Measurements from ENCODE around the gene LRP5.

The LRP5 gene
- 3.6 to 6.3 (median 5.3) reads per million in 4 experiments for total RNA-seq

GRCh38 chr11:68312117-68312779 lies at the start of gene LRP5:
LRP5 (plus strand) TSS chr11:68312591; CDS start chr11:68312715, 124 bp downstream.
- no peak for DNase-seq

- DNase-seq = no peak
Measured at GRCh38 chr11:68263444-68264035, 48.9 kb upstream of the LRP5 start.

GRCh38 chr11:68264244-68264643 lies 48.1 kb upstream of the LRP5 start:
- no peak for DNase-seq

DNA sequence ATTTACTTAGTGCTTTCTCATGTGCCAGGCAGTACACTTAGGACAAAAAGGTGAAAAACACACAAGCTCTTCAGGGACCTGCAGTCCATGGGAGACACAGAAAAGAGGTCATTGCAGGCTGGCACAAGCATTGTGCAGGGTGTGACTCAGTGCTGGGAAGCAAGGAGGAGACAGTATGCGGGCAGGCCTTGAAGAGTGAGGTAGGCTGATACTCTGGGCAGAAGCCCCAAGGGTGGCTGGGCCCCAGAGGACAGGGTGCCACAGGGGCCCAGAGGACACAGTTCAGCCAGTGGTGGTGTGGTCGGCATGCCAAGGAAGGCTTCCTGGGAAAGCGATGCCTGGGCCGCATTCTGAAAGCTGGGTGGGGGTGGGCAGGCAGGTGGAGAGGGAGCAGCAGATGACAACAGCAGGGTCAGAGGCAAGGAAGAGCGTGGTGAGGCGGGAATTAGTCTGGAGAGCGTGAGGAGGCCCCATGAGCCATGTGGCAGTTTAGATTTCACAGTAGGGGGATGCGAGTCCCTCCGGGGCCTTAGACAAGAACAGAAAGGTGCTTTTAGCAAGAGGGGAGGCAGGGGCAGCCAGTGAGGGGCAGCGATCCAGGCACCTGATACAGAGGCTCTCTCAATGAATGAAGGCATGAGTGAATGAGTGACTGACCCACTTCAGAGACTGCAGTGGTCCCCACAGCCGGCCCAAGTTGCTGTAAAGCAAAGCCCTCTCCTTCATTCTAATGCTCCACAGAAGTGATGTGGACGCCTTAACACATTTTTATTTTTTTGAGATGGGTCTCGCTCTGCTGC lies 47.5 kb upstream of the LRP5 start:
- no peak for DNase-seq

GRCh38 chr11:68266121-68266891 lies 46.1 kb upstream of the LRP5 start:
- no peak for DNase-seq

- DNase-seq = no peak
Measured at GRCh38 chr11:68266936-68267880, 45.2 kb upstream of the LRP5 start.

GRCh38 chr11:68267881-68268240 lies 44.5 kb upstream of the LRP5 start:
- DNase-seq = no peak

DNA sequence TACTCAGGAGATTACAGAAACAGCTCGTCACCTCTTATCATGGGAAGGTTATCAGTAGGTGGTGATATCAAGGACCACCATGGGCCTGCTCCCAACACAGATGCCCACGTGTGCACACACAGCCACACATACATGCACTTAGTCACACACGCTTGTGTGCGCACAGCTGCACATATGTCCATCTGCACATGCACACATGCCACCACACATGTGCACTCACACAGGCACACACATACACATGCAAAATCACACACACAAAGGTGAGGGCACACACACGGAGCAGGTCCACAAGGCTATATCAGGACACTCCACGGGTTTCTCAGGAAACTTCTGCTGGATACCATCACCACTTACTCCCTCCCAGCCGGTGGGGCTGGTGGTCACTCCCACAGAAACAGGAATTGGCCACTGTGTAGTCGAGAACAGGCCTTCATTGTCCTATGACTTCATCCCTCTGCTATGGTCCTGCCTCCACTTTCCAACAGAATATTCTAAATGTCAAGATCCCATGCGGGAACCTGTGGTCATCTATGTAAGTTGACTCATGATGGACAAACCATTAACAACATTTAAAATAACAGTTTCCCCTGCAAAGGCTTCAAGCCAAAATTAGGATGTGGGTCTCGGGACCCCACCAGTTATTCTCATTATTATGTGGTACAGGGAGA lies 42.8 kb upstream of the LRP5 start:
- no peak for DNase-seq

GRCh38 chr11:68270196-68271022 lies 42.0 kb upstream of the LRP5 start:
- no peak for DNase-seq

DNA sequence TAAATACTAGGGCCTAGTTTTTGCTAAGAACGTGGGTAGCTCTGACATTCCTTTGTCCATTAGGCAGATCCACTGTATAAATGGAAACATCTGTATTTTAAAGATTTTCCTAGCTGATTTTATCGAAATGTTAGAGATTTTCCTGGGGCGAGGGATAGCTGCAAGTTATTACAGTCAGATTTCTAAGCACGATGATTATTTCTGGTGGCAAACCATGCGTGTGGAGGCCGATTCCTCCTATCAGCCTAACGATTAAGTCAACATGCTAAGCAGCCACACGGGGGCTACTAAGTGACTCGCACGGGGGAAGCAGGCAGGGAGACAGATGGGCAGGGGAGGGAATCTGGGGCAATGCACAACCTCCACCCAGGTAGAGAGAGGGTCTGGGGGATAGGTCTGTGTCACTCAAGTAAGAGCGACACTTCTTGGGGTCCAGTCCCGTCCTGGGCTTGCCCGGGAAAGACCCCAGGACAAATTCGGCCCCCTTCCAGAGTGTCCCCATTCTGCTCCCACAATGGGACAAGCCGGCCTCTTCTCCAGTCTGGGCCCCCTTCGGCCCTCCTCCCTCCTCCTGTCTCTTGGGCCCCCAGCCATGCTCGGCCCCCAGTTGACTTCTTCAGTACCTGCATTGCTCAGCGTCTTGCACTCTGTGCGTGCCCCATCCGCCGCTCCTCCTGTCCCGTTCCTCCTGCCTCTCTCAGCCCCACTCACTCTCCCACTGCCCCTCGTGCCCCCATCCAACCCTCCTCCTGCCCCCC lies 41.2 kb upstream of the LRP5 start:
- peak; percentile 16 for DNase-seq

DNA sequence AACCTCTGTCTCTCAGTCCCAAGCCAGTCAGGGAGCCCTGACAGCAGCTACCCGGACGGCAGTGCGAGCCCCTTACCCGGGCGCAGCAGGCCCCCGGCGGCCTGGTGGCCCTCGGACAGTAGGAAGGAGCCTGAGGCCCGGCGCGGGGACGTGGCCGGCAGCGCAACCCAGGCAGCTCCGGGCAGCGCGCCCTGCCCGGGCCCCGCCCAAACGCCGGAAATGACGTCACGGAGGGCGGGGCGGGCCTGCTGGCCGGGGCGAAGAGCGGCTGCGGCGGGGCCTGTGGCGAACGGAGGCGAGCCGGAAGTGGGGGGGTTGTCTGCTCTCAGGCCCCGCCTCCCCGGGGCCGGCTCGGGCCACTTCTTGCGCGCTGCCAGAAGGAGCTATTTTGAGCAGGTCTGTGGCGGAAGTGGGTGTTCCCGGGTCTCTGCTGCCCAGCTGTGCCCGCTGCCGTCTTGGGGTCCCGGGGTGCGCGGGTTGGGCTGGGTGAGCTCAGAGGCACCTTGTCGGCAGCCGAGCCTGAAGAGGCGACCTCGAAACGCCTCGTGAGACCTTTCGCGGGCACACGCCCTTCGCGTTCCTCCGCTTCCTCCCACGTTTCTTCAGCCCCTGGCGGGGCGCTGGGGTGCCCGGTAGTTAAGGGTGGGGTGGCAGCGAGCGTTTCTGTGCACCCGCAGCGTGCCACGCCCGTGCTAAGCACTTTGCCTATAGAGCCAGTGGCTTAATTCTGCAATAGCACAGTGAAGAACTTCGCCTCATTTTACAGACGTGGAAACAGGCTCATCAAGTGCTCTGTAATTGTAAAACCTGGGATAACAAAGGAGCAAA lies 40.4 kb upstream of the LRP5 start, which contains the start of gene C11orf24:
TSS of gene C11orf24 (minus strand) at position 193 of the 828 bp plus-strand sequence. CDS start 8,206 bp downstream, outside the sequence.
- peak; percentile 84 for DNase-seq

GRCh38 chr11:68273026-68273738 lies 39.2 kb upstream of the LRP5 start:
- no peak for DNase-seq

DNA sequence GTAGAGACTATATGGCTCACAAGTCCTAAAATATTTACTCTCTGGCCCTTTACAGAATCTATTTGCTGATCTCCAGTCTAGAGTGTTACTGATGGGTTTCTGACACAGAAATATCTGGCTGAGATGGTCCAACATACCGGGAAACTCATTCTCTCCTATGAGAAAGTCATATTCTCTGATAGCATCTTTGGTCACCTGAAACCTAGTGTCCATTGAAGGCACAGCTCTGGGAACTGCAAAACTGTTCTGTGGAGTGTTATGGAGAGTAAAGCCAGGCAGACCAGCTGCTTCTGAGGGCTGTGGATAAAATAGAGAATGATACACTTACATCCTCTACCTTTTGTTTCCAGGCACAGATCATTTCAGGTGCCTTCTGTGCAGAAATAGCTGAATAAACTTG lies 38.1 kb upstream of the LRP5 start:
- no peak for DNase-seq

- DNase-seq = no peak
Measured at GRCh38 chr11:68275721-68276507, 36.5 kb upstream of the LRP5 start.

GRCh38 chr11:68276861-68277260 lies 35.5 kb upstream of the LRP5 start:
- DNase-seq = no peak

GRCh38 chr11:68279676-68280075 lies 32.7 kb upstream of the LRP5 start:
- DNase-seq = no peak

All from effector CD8-positive, alpha-beta T cell (primary cell).